ENCODE results near the gene LRRN3. TPM values are rescaled to one million over a fixed set of nuclear protein-coding genes. Genes with fewer than 3 reads are reported as not detected.
A peak's percentile ranks its signal among the peaks of the same experiment; 100 is the strongest.

The LRRN3 gene
- total RNA-seq, 4 donors from 2014 or later = 1.8 to 6.5 (median 3.8) TPM

DNA sequence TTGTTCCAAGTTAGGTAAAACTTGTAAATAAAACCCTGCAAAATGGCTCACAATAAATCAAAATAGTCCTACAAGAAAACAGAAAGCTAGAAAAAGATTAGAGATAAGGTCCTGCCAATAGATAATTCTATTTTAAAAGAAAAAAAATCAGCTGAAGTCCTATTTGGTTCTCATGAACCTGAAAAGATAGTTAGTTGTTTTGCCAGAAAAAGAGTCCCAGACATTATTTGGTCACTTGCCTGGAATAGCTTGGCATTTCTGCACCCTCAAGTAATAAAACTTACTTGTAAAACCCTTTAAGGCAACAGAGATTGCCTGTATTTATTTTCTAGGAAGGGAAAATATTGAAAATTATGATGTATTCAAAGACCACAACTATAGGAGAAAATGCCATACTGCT lies 47.7 kb downstream of the LRRN3 start:
- TF ChIP-seq POLR2A (IDR thresholded peaks at IDR 0.05) (no peak), EP300 (IDR thresholded peaks at IDR 0.05) (no peak)
- TF ChIP-seq, protein P1, sequence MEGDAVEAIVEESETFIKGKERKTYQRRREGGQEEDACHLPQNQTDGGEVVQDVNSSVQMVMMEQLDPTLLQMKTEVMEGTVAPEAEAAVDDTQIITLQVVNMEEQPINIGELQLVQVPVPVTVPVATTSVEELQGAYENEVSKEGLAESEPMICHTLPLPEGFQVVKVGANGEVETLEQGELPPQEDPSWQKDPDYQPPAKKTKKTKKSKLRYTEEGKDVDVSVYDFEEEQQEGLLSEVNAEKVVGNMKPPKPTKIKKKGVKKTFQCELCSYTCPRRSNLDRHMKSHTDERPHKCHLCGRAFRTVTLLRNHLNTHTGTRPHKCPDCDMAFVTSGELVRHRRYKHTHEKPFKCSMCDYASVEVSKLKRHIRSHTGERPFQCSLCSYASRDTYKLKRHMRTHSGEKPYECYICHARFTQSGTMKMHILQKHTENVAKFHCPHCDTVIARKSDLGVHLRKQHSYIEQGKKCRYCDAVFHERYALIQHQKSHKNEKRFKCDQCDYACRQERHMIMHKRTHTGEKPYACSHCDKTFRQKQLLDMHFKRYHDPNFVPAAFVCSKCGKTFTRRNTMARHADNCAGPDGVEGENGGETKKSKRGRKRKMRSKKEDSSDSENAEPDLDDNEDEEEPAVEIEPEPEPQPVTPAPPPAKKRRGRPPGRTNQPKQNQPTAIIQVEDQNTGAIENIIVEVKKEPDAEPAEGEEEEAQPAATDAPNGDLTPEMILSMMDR (IDR thresholded peaks at IDR 0.05) = no peak
- peak overlapping the region in 2 of 4 donors; percentile 12 to 69 for H3K27ac ChIP-seq
- H3K4me3 ChIP-seq = no peak overlapping the region
- H3K4me1 ChIP-seq = peaks cover 0 to 31% (median 7%) of the 10 kb centered on the region in 4 donors
- H3K36me3 ChIP-seq = no peaks in the 10 kb centered on the region
- H3K27me3 ChIP-seq = no peaks in the 10 kb centered on the region
- no peaks in the 10 kb centered on the region for H3K9me3 ChIP-seq
- no peak for DNase-seq (ENCODE audit: low spot score in 2 of 2)

DNA sequence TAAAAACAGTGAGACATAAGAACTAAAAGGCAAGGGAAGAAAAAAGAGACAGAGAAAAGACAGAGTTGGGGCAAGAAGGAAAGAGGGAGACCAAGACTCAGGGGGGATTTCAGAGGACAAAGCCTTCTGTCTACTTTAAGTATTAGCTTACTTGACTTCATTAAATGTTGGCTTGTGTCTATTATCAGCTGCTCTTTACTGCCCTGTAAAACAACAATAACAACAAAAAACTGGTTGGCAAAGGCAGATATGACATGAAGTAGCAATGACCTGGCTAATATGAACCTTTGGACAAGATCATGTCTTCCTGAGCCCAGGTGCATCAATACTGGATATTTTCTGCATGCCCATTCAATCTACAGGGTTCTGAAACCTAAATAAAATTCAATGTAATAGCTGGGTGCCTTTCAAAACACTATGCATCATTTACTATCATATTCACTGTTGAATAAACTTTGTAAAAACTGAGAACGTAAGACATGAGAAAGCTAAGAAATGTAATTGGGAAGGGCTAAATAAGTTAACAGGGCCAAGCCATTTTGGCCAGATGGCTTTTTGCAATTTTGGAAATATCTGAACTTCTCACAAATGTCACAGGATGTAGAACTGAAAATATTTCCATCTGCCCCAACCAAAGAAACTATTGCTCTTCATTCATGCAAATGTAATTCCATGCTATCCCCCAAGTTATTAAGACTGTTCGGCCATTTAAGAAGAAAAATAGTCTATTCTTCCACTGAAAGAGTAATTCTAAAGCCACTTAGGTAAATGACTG lies 49.4 kb downstream of the LRRN3 start:
- H3K4me1 ChIP-seq = peaks cover 0 to 37% (median 7%) of the 10 kb centered on the region in 4 donors
- no peaks in the 10 kb centered on the region for H3K9me3 ChIP-seq
- H3K4me3 ChIP-seq = no peak overlapping the region
- no peaks in the 10 kb centered on the region for H3K27me3 ChIP-seq
- WGBS, 2 donors = 76 to 78% methylated on average over 2 of the region's 2 CpGs
- H3K27ac ChIP-seq = no peak overlapping the region
- TF ChIP-seq EP300 (IDR thresholded peaks at IDR 0.05) = no peak
- no peak for DNase-seq (ENCODE audit: low spot score in 2 of 2)
- no peaks in the 10 kb centered on the region for H3K36me3 ChIP-seq

DNA sequence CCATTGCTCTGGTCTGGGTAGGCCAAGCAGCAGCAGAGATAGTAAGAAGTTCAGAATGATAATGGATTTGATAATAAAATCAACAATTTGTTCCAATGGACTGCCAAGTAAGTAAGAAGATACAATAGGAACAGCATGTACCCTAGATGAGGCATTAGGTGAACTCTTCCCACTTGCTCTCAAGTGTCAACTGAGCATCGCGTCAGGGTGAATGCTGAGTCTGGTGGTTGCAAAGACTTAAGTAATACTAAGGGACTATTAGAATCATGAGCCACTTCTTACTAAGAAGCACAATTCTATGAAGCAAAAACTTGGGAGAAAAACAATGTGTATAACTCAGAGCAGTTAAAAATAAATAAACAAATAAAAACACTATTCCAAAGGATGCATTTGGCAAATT lies 54.5 kb downstream of the LRRN3 start:
- 83 to 96% methylated on average over 2 of the region's 2 CpGs for WGBS, 2 donors
- H3K36me3 ChIP-seq = no peaks in the 10 kb centered on the region
- H3K27ac ChIP-seq = no peak overlapping the region
- peak in 1 of 2 donors; percentile 9 for DNase-seq (ENCODE audit: low spot score in 2 of 2)
- TF ChIP-seq, protein P1 (IDR thresholded peaks at IDR 0.05) = no peak
- TF ChIP-seq POLR2A (IDR thresholded peaks at IDR 0.05) (no peak), EP300 (IDR thresholded peaks at IDR 0.05) (peak in 1 of 2 donors; percentile 33)
- peaks cover 0 to 20% (median 0%) of the 10 kb centered on the region in 4 donors for H3K4me1 ChIP-seq
- no peak overlapping the region for H3K4me3 ChIP-seq
- no peaks in the 10 kb centered on the region for H3K9me3 ChIP-seq
- no peaks in the 10 kb centered on the region for H3K27me3 ChIP-seq

DNA sequence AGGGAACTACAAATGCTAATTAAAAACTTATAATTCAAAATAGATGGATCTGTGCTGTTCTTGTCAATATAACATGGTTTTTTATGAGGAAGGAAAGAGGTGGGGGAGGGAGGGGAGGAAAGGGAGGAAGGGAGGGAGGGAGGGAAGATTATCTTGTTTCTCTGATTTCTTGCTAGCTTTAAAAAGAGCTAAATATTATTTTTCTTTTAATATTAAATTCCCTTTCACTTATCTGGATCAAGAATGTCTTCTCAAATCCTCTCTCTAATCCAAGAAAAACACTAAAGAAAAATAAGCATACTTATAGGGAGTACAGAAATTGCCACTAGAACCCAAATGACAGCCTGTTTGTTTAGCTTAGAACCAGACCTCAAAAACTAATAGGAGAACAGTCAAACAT lies 55.2 kb downstream of the LRRN3 start:
- peaks cover 0 to 17% (median 0%) of the 10 kb centered on the region in 4 donors for H3K4me1 ChIP-seq
- no peaks in the 10 kb centered on the region for H3K27me3 ChIP-seq
- TF ChIP-seq, protein P1 (IDR thresholded peaks at IDR 0.05) = no peak
- TF ChIP-seq EP300 (IDR thresholded peaks at IDR 0.05) (no peak), POLR2A (IDR thresholded peaks at IDR 0.05) (no peak)
- H3K27ac ChIP-seq = no peak overlapping the region
- DNase-seq (ENCODE audit: low spot score in 2 of 2) = no peak
- no peak overlapping the region for H3K4me3 ChIP-seq
- no peaks in the 10 kb centered on the region for H3K36me3 ChIP-seq
- H3K9me3 ChIP-seq = no peaks in the 10 kb centered on the region

DNA sequence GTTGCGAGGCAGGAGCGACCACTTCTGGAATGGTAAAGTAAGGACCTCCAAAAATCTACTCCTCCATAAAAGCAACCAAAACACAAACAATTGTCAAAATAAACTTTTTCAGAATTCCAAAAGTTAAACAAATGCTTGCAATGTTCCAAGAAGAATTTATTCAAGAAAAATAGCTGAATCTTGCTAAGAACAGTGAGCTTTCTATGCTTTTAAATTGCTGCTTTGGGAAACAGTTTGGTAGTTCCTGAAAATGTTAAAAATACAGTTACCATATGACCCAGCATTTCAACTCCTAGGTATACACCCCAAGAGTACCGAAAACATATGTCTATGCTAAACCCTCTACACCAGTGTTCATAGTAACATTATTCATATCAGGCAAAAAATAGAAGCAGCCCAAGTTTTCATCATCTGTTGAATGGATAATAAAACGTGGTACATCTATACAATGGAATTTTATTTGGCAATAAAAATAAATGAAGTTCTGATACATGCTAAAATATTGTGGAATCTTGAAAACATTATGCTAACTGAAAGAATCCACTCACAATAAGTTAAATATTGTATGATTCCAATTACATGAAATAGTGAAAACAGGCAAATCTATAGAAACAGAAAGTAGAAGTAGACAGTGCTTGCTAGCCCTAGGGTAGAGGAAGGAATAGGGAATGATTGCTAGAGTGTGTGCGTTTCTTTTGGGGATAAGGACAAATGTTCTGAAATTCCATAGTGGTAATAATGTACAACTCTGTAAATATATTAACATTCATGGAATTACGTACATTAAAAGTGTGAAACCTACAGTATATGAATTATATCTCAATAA lies 57.0 kb downstream of the LRRN3 start:
- H3K9me3 ChIP-seq = no peaks in the 10 kb centered on the region
- no peak overlapping the region for H3K27ac ChIP-seq
- no peak for DNase-seq (ENCODE audit: low spot score in 2 of 2)
- no peaks in the 10 kb centered on the region for H3K36me3 ChIP-seq
- H3K4me1 ChIP-seq = peaks cover 0 to 17% (median 0%) of the 10 kb centered on the region in 4 donors
- 87 to 92% methylated on average over 6 of the region's 6 CpGs for WGBS, 2 donors
- H3K27me3 ChIP-seq = no peaks in the 10 kb centered on the region
- no peak overlapping the region for H3K4me3 ChIP-seq
- no peak for TF ChIP-seq POLR2A (IDR thresholded peaks at IDR 0.05)
- TF ChIP-seq, protein P1 (IDR thresholded peaks at IDR 0.05) = no peak
- TF ChIP-seq EP300 (IDR thresholded peaks at IDR 0.05) = no peak

Data from tibial nerve (tissue), 4 donors.